ENCODE data around the gene RBBP8. TPM values are rescaled to one million over a fixed set of nuclear protein-coding genes. Genes with fewer than 3 reads are reported as not detected.

Gene RBBP8
- total RNA-seq, 1 donor from 2014 or later, result 13.6 TPM

- H3K27me3 Mint-ChIP-seq (ENCODE audit: unreplicated experiment), result no peaks in the 10 kb centered on the region
- H3K36me3 Mint-ChIP-seq (ENCODE audit: unreplicated experiment), result no peaks in the 10 kb centered on the region
- no peak overlapping the region for H3K27ac Mint-ChIP-seq (ENCODE audit: unreplicated experiment)
- DNase-seq, result no peak
- H3K9me3 Mint-ChIP-seq (ENCODE audit: unreplicated experiment), result no peaks in the 10 kb centered on the region
- TF ChIP-seq, protein P1, sequence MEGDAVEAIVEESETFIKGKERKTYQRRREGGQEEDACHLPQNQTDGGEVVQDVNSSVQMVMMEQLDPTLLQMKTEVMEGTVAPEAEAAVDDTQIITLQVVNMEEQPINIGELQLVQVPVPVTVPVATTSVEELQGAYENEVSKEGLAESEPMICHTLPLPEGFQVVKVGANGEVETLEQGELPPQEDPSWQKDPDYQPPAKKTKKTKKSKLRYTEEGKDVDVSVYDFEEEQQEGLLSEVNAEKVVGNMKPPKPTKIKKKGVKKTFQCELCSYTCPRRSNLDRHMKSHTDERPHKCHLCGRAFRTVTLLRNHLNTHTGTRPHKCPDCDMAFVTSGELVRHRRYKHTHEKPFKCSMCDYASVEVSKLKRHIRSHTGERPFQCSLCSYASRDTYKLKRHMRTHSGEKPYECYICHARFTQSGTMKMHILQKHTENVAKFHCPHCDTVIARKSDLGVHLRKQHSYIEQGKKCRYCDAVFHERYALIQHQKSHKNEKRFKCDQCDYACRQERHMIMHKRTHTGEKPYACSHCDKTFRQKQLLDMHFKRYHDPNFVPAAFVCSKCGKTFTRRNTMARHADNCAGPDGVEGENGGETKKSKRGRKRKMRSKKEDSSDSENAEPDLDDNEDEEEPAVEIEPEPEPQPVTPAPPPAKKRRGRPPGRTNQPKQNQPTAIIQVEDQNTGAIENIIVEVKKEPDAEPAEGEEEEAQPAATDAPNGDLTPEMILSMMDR (IDR thresholded peaks at IDR 0.05; ENCODE audit: partially characterized antibody, unreplicated experiment), result no peak
- no peak overlapping the region for H3K4me3 Mint-ChIP-seq (ENCODE audit: unreplicated experiment)
- no peaks in the 10 kb centered on the region for H3K4me1 Mint-ChIP-seq (ENCODE audit: low read depth, unreplicated experiment)
Observed at GRCh38 chr18:23021623-23022022, 88.5 kb downstream of the RBBP8 start.

DNA sequence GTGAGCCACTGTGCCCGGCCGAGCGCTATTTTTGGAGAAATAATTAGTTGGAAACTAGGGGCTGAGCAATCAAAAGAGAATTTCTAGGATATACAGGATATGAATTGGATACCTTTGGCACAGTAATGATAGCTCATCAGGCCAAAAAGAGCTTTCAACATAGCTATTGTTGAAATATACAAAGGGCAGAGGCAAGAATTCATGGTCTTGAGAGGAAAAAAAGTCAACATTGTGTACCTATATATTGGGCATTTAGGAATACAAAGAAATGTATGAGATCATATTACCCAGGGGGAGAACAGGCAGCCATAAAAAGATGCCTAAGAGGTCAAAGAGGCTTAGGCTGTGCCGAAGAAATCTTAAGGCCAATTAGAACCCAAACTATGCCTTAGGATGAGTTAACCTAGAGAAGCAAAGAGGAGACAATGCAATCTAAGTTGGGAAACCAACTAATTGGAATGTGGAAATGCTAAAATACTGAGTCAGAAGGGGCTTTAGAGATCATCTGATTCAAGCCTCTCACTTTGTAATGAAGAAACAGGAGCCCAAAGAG, 99.0 kb downstream of the RBBP8 start:
- TF ChIP-seq, protein P1 (IDR thresholded peaks at IDR 0.05; ENCODE audit: partially characterized antibody, unreplicated experiment), result no peak
- peaks cover 4% of the 10 kb centered on the region for H3K27me3 Mint-ChIP-seq (ENCODE audit: unreplicated experiment)
- DNase-seq, result no peak
- peaks cover 6% of the 10 kb centered on the region for H3K4me1 Mint-ChIP-seq (ENCODE audit: low read depth, unreplicated experiment)
- H3K27ac Mint-ChIP-seq (ENCODE audit: unreplicated experiment), result no peak overlapping the region
- H3K36me3 Mint-ChIP-seq (ENCODE audit: unreplicated experiment), result no peaks in the 10 kb centered on the region
- no peaks in the 10 kb centered on the region for H3K9me3 Mint-ChIP-seq (ENCODE audit: unreplicated experiment)
- H3K4me3 Mint-ChIP-seq (ENCODE audit: unreplicated experiment), result no peak overlapping the region

GRCh38 chr18:23033056-23033455, 99.9 kb downstream of the RBBP8 start:
- Mint-ChIP-seq H3K4me1 (ENCODE audit: low read depth, unreplicated experiment) (peaks cover 6% of the 10 kb centered on the region), H3K4me3 (ENCODE audit: unreplicated experiment) (no peak overlapping the region), H3K27me3 (ENCODE audit: unreplicated experiment) (peaks cover 4% of the 10 kb centered on the region)

GRCh38 chr18:23036660-23037201, 103.6 kb downstream of the RBBP8 start:
- Mint-ChIP-seq H3K36me3 (ENCODE audit: unreplicated experiment) (no peaks in the 10 kb centered on the region), H3K9me3 (ENCODE audit: unreplicated experiment) (peaks cover 2% of the 10 kb centered on the region), H3K27ac (ENCODE audit: unreplicated experiment) (no peak overlapping the region), H3K4me1 (ENCODE audit: low read depth, unreplicated experiment) (peaks cover 6% of the 10 kb centered on the region), H3K27me3 (ENCODE audit: unreplicated experiment) (peaks cover 3% of the 10 kb centered on the region), H3K4me3 (ENCODE audit: unreplicated experiment) (no peak overlapping the region)
- DNase-seq, result no peak
- TF ChIP-seq, protein P1 (IDR thresholded peaks at IDR 0.05; ENCODE audit: partially characterized antibody, unreplicated experiment), result no peak

More at GRCh38 chr18:23033056-23033455, 99.9 kb downstream of the RBBP8 start:
- TF ChIP-seq, protein P1 (IDR thresholded peaks at IDR 0.05; ENCODE audit: partially characterized antibody, unreplicated experiment), result no peak
- peaks cover 2% of the 10 kb centered on the region for H3K9me3 Mint-ChIP-seq (ENCODE audit: unreplicated experiment)
- no peak for DNase-seq
- H3K36me3 Mint-ChIP-seq (ENCODE audit: unreplicated experiment), result no peaks in the 10 kb centered on the region
- no peak overlapping the region for H3K27ac Mint-ChIP-seq (ENCODE audit: unreplicated experiment)

- Mint-ChIP-seq H3K27me3 (ENCODE audit: unreplicated experiment) (peaks cover 3% of the 10 kb centered on the region), H3K9me3 (ENCODE audit: unreplicated experiment) (peaks cover 2% of the 10 kb centered on the region), H3K4me3 (ENCODE audit: unreplicated experiment) (no peak overlapping the region), H3K27ac (ENCODE audit: unreplicated experiment) (no peak overlapping the region), H3K4me1 (ENCODE audit: low read depth, unreplicated experiment) (no peaks in the 10 kb centered on the region), H3K36me3 (ENCODE audit: unreplicated experiment) (no peaks in the 10 kb centered on the region)
- TF ChIP-seq, protein P1 (IDR thresholded peaks at IDR 0.05; ENCODE audit: partially characterized antibody, unreplicated experiment), result no peak
- DNase-seq, result no peak
Observed at GRCh38 chr18:23037646-23038045, 104.5 kb downstream of the RBBP8 start.
